ENCODE results near the gene CA7. TPM values are rescaled to one million over a fixed set of nuclear protein-coding genes. Genes with fewer than 3 reads are reported as not detected.

CA7 gene
- total RNA-seq, 2 donors from 2014 or later: not detected

GRCh38 chr16:66802159-66802558, 42.1 kb upstream of the CA7 start:
- intact Hi-C loops (cut with DNase I): no loop called here
- H3K27me3 ChIP-seq: no peaks in the 10 kb centered on the region
- peaks cover 0 to 15% of the 10 kb centered on the region in 2 donors for H3K36me3 ChIP-seq (replicated peaks in 1 of 2; ENCODE audit: insufficient read depth in 1 of 2, low read depth in 2 of 2)
- no peak for DNase-seq
- no peak overlapping the region for H3K27ac ChIP-seq
- H3K9me3 ChIP-seq: no peaks in the 10 kb centered on the region
- 83 to 88% methylated on average over 5 of the region's 5 CpGs for WGBS, 2 donors
- no peak for ATAC-seq
- H3K4me3 ChIP-seq: no peak overlapping the region
- no peaks in the 10 kb centered on the region for H3K4me1 ChIP-seq
- TF ChIP-seq POLR2A (IDR thresholded peaks at IDR 0.05) (no peak), CTCF (IDR thresholded peaks at IDR 0.05) (no peak)

GRCh38 chr16:66809765-66810164, 34.4 kb upstream of the CA7 start:
- TF ChIP-seq POLR2A (IDR thresholded peaks at IDR 0.05): no peak
- TF ChIP-seq CTCF (IDR thresholded peaks at IDR 0.05): no peak
- H3K36me3 ChIP-seq (replicated peaks in 1 of 2; ENCODE audit: insufficient read depth in 1 of 2, low read depth in 2 of 2): peaks cover 0 to 26% of the 10 kb centered on the region in 2 donors
- intact Hi-C loops (cut with DNase I): no loop called here
- WGBS, 2 donors: 89 to 97% methylated on average over 4 of the region's 4 CpGs
- DNase-seq (no peak), ATAC-seq (no peak)
- H3K9me3 ChIP-seq: no peaks in the 10 kb centered on the region
- no peaks in the 10 kb centered on the region for H3K4me1 ChIP-seq
- no peaks in the 10 kb centered on the region for H3K27me3 ChIP-seq
- no peak overlapping the region for H3K27ac ChIP-seq
- H3K4me3 ChIP-seq: no peak overlapping the region

GRCh38 chr16:66810391-66810790, 33.8 kb upstream of the CA7 start:
- H3K4me3 ChIP-seq: no peak overlapping the region
- H3K9me3 ChIP-seq: no peaks in the 10 kb centered on the region
- no peak for DNase-seq
- H3K27me3 ChIP-seq: no peaks in the 10 kb centered on the region
- TF ChIP-seq CTCF (IDR thresholded peaks at IDR 0.05) (no peak), POLR2A (IDR thresholded peaks at IDR 0.05) (no peak)
- intact Hi-C loops (cut with DNase I): no loop called here
- ATAC-seq: no peak
- H3K36me3 ChIP-seq (replicated peaks in 1 of 2; ENCODE audit: insufficient read depth in 1 of 2, low read depth in 2 of 2): peaks cover 0 to 20% of the 10 kb centered on the region in 2 donors
- WGBS, 2 donors: 91 to 92% methylated on average over 4 of the region's 4 CpGs
- no peaks in the 10 kb centered on the region for H3K4me1 ChIP-seq
- no peak overlapping the region for H3K27ac ChIP-seq

GRCh38 chr16:66811043-66811442, 33.2 kb upstream of the CA7 start:
- WGBS, 2 donors: 94 to 98% methylated on average over 7 of the region's 7 CpGs
- Histone ChIP-seq H3K36me3 (replicated peaks in 1 of 2; ENCODE audit: insufficient read depth in 1 of 2, low read depth in 2 of 2) (peaks cover 4 to 17% of the 10 kb centered on the region in 2 donors), H3K9me3 (no peaks in the 10 kb centered on the region), H3K4me3 (no peak overlapping the region), H3K4me1 (no peaks in the 10 kb centered on the region), H3K27ac (no peak overlapping the region), H3K27me3 (no peaks in the 10 kb centered on the region)
- DNase-seq (no peak), ATAC-seq (no peak)
- TF ChIP-seq POLR2A (IDR thresholded peaks at IDR 0.05): no peak
- no peak for TF ChIP-seq CTCF (IDR thresholded peaks at IDR 0.05)
- intact Hi-C loops (cut with DNase I): no loop called here

GRCh38 chr16:66814734-66815133, 29.5 kb upstream of the CA7 start:
- WGBS, 2 donors: 89 to 93% methylated on average over 2 of the region's 2 CpGs
- no peaks in the 10 kb centered on the region for H3K4me1 ChIP-seq
- H3K36me3 ChIP-seq (replicated peaks in 1 of 2; ENCODE audit: insufficient read depth in 1 of 2, low read depth in 2 of 2): peaks cover 4 to 33% of the 10 kb centered on the region in 2 donors

More at GRCh38 chr16:66814734-66815133, 29.5 kb upstream of the CA7 start:
- ATAC-seq (no peak), DNase-seq (no peak)
- no peak for TF ChIP-seq POLR2A (IDR thresholded peaks at IDR 0.05)
- TF ChIP-seq CTCF (IDR thresholded peaks at IDR 0.05): no peak
- Histone ChIP-seq H3K4me3 (no peak overlapping the region), H3K27ac (no peak overlapping the region), H3K9me3 (no peaks in the 10 kb centered on the region), H3K27me3 (no peaks in the 10 kb centered on the region)
- intact Hi-C loops (cut with DNase I): no loop called here
